ENCODE results near the gene UNC13A.

- TF ChIP-seq CTBP1 (IDR thresholded peaks at IDR 0.05; ENCODE audit: borderline replicate concordance) (no peak), SUZ12 (IDR thresholded peaks at IDR 0.05) (no peak)
These were observed 131.2 kb downstream of the UNC13A start for GRCh38 chr19:17556995-17557394.
